PC-3 (cell line): Measurements from ENCODE around the gene SSC4D. TPM values are rescaled to one million over a fixed set of nuclear protein-coding genes. Genes with fewer than 3 reads are reported as not detected.
"Not testable (repeated sequence)": the region's sequence is repeated elsewhere in the genome, so short reads cannot be mapped to it uniquely, and the experiment has no call there.

Experiments
- ATAC-seq: fragments of 200-7000 bp; cut with Tn5 transposase; 2 replicates; pipeline ENCODE4 v1.9.1; 2020; ENCODE audit warnings: mild to moderate bottlenecking, moderate library complexity
- BruUV-seq: library from RNA; stranded (reverse); fragments of 400-500 nt; replicated peaks from 2 replicates; lab custom pipeline; 2021; lab: Mats Ljungman, UMichigan
- CTCF ChIA-PET: fragments of 300-600 bp; sonication (Branson Sonifier 250); formaldehyde crosslinking; loops from one replicate; lab custom pipeline; 2022; ENCODE audit warnings: antibody characterized with exemption; lab: Charles Lee
- POLR2A ChIA-PET: fragments of 300-600 bp; sonication (Branson Sonifier 250); formaldehyde crosslinking; loops from one replicate; lab custom pipeline; 2022; ENCODE audit warnings: antibody characterized with exemption; ENCODE audit not compliant: unreplicated experiment; lab: Charles Lee
- DNase-seq: peaks from one replicate; pipeline ENCODE4 v3.0.0-alpha.2; 2015
- H2AFZ ChIP-seq: fragments of 300-600 bp; sonication (generic); 2 replicates; pipeline ENCODE4 v1.6.0; 2016; ENCODE audit warnings: antibody characterized with exemption, low read length
- H3F3A ChIP-seq: fragments of 300-600 bp; sonication (generic); one replicate; pipeline ENCODE4 v1.6.0; 2017; ENCODE audit warnings: antibody characterized with exemption, low read length, control low read depth, mild to moderate bottlenecking; ENCODE audit not compliant: unreplicated experiment
- H3K27ac ChIP-seq: fragments of 300-600 bp; sonication (generic); 2 replicates; pipeline ENCODE4 v1.5.1; 2016; ENCODE audit warnings: mild to moderate bottlenecking, low read length
- H3K27me3 ChIP-seq: fragments of 300-600 bp; sonication (generic); 2 replicates; pipeline ENCODE4 v1.6.1; 2016; ENCODE audit warnings: low read length, mixed read lengths
- H3K36me3 ChIP-seq: fragments of 300-600 bp; sonication (generic); 2 replicates; pipeline ENCODE4 v1.6.1; 2016; ENCODE audit warnings: low read depth, mixed run types, low read length, mixed read lengths
- H3K4me1 ChIP-seq: fragments of 300-600 bp; sonication (generic); 2 replicates; pipeline ENCODE4 v1.5.1; 2016; ENCODE audit warnings: low read length; ENCODE audit not compliant: insufficient read depth
- H3K4me2 ChIP-seq: fragments of 300-600 bp; sonication (generic); 2 replicates; pipeline ENCODE4 v1.6.0; 2016; ENCODE audit warnings: low read length
- H3K4me3 ChIP-seq: fragments of 300-600 bp; sonication (generic); 2 replicates; pipeline ENCODE4 v1.5.1; 2016; ENCODE audit warnings: mild to moderate bottlenecking, low read length, mixed read lengths
- H3K79me2 ChIP-seq: fragments of 300-600 bp; sonication (generic); 2 replicates; pipeline ENCODE4 v1.6.1; 2017; ENCODE audit warnings: low read length, mixed read lengths
- H3K9ac ChIP-seq: fragments of 300-600 bp; sonication (generic); 2 replicates; pipeline ENCODE4 v1.6.0; 2016; ENCODE audit warnings: mild to moderate bottlenecking, low read length
- H3K9me2 ChIP-seq: fragments of 300-600 bp; sonication (generic); replicated peaks from 2 replicates; pipeline ENCODE4 v1.6.1; 2016; ENCODE audit warnings: mixed run types, low read length, mixed read lengths
- H3K9me3 ChIP-seq: fragments of 300-600 bp; sonication (generic); 2 replicates; pipeline ENCODE4 v1.6.1; 2016; ENCODE audit warnings: low read length, mixed read lengths
- H4K20me1 ChIP-seq: fragments of 300-600 bp; sonication (generic); 2 replicates; pipeline ENCODE4 v1.6.1; 2016; ENCODE audit warnings: low read length, mixed read lengths
- intact Hi-C: fragments of 100-400 bp; cut with micrococcal nuclease; formaldehyde crosslinking; loops from 2 replicates; pipeline ENCODE4 v1.9.0; 2023
- total RNA-seq: library from RNA; depleted of rRNA; stranded (reverse); fragments of >200 nt; gene quantifications from 2 replicates; pipeline ENCODE4 v1.2.3, GENCODE V29; 2014

SSC4D gene
- total RNA-seq, 1 experiment from 2014 or later = 1.3 TPM

GRCh38 chr7:76442664-76443446 lies 33.4 kb upstream of the SSC4D start:
- H2AFZ ChIP-seq, H4K20me1 ChIP-seq, H3K9me3 ChIP-seq, H3K9me2 ChIP-seq, ATAC-seq, H3K4me3 ChIP-seq, BruUV-seq, DNase-seq, intact Hi-C loops, H3F3A ChIP-seq, CTCF ChIA-PET, POLR2A ChIA-PET, H3K9ac ChIP-seq, H3K27ac ChIP-seq, H3K27me3 ChIP-seq, H3K79me2 ChIP-seq, H3K36me3 ChIP-seq, H3K4me2 ChIP-seq, H3K4me1 ChIP-seq: not testable (repeated sequence)

- H3K27ac ChIP-seq, DNase-seq, POLR2A ChIA-PET, H3K4me2 ChIP-seq, H4K20me1 ChIP-seq, H3K9me2 ChIP-seq, H3K9ac ChIP-seq, H3K4me1 ChIP-seq, H3K36me3 ChIP-seq, H3F3A ChIP-seq, H2AFZ ChIP-seq, H3K4me3 ChIP-seq, H3K27me3 ChIP-seq, CTCF ChIA-PET, H3K9me3 ChIP-seq, ATAC-seq, BruUV-seq, H3K79me2 ChIP-seq, intact Hi-C loops: not testable (repeated sequence)
These were observed 32.3 kb upstream of the SSC4D start for GRCh38 chr7:76441792-76442191.

GRCh38 chr7:76440404-76440803 lies 30.9 kb upstream of the SSC4D start:
- H3K9me3 ChIP-seq, CTCF ChIA-PET, ATAC-seq: not testable (repeated sequence)

GRCh38 chr7:76439120-76439888 lies 29.8 kb upstream of the SSC4D start:
- H2AFZ ChIP-seq, BruUV-seq, intact Hi-C loops, H3K27me3 ChIP-seq, H4K20me1 ChIP-seq, H3K9me3 ChIP-seq, CTCF ChIA-PET, POLR2A ChIA-PET, ATAC-seq, H3K4me1 ChIP-seq, H3K4me2 ChIP-seq, H3K27ac ChIP-seq, H3F3A ChIP-seq, DNase-seq, H3K4me3 ChIP-seq, H3K9ac ChIP-seq, H3K9me2 ChIP-seq, H3K79me2 ChIP-seq, H3K36me3 ChIP-seq: not testable (repeated sequence)

More at GRCh38 chr7:76440404-76440803, 30.9 kb upstream of the SSC4D start:
- H4K20me1 ChIP-seq, H3K79me2 ChIP-seq, H3K9me2 ChIP-seq, H3K4me1 ChIP-seq, H3K36me3 ChIP-seq, H2AFZ ChIP-seq, H3K9ac ChIP-seq, H3K4me2 ChIP-seq, H3K27me3 ChIP-seq, DNase-seq, BruUV-seq, H3F3A ChIP-seq, intact Hi-C loops, POLR2A ChIA-PET, H3K4me3 ChIP-seq, H3K27ac ChIP-seq: not testable (repeated sequence)
